Psoas muscle (tissue), 8 donors: ENCODE results near the gene DMXL2. TPM values are rescaled to one million over a fixed set of nuclear protein-coding genes. Genes with fewer than 3 reads are reported as not detected.

Experiments
- ATAC-seq, 4 donors: fragments of 200-7000 bp; cut with Tn5 transposase; one replicate each; pipeline ENCODE4 v1.9.1; 2020; ENCODE audit warnings: moderate library complexity in 3 of 4, mild to moderate bottlenecking in 2 of 4
- DNase-seq, 2 donors: peaks; one replicate each; pipeline ENCODE4 v3.0.0-alpha.2; 2020
- H3K27ac ChIP-seq: fragments of 200-600 bp; one replicate; pipeline ENCODE4 v1.8.0; 2022
- H3K27me3 ChIP-seq, 3 donors: fragments of 200-600 bp in 1 of 3; one replicate each; pipeline versions ENCODE4 v1.6.1 to v1.8.0; 2013 to 2022; ENCODE audit warnings: low read length in 2 of 3, mild to moderate bottlenecking in 2 of 3, moderate library complexity in 1 of 3; ENCODE audit not compliant: insufficient read depth in 3 of 3
- H3K36me3 ChIP-seq, 2 donors: fragments of 200-600 bp in 1 of 2; one replicate each; pipeline versions ENCODE4 v1.6.1 to v1.8.0; 2013 to 2022; ENCODE audit warnings: low read depth in 1 of 2, mild to moderate bottlenecking in 1 of 2, moderate library complexity in 1 of 2; ENCODE audit not compliant: insufficient read depth in 1 of 2
- H3K4me1 ChIP-seq: fragments of 200-600 bp; one replicate; pipeline ENCODE4 v1.8.0; 2022
- H3K4me3 ChIP-seq: fragments of 200-600 bp; one replicate; pipeline ENCODE4 v1.8.0; 2022; ENCODE audit warnings: mild to moderate bottlenecking
- H3K9me3 ChIP-seq: fragments of 200-600 bp; one replicate; pipeline ENCODE4 v1.8.0; 2022
- CTCF ChIP-seq: fragments of 200-600 bp; IDR thresholded peaks from one replicate; pipeline ENCODE4 v1.8.0; 2022; ENCODE audit warnings: antibody characterized with exemption
- WGBS, 3 donors: extraction: QIAGEN DNeasy Blood & Tissue Kit; methylation state at CpG; one replicate each; pipeline versions ENCODE4 v1.1.6 to v1.1.7; 2013; 5-methylcytosine and 5-hydroxymethylcytosine counted together
- intact Hi-C, 2 donors: fragments of 100-400 bp; cut with DNase I; formaldehyde crosslinking; loops; one replicate each; pipeline versions ENCODE4 v1.11.0 to v1.14.2; 2022
- polyA plus RNA-seq, 3 donors: library from polyadenylated mRNA; stranded (reverse); fragments of 200-250 nt; gene quantifications; one replicate each; pipeline ENCODE4 v1.2.3, GENCODE V29; 2013
- total RNA-seq, 4 donors: library from RNA; stranded (reverse); fragmentation: NEBNext Ultra II Directional in 2 of 4; extraction: Animal tissue kit (Norgen Biotek cat#: 25700) in 2 of 4; gene quantifications; one replicate each; pipeline versions ENCODE4 v1.2.1 to v1.2.4, GENCODE V29; 2021 to 2023
- donor health status: healthy with polysubstance abuse.
- donor health status: DM: no; HTN: no; CAD: no; lungs with moderate emphysema.
- donor health status: Bipolar disorder and iron deficiency.
- donor health status: healthy.
- donor health status: DM: yes; HTN: yes; CAD: no.
- donor health status: DM: no; HTN: no; CAD: no.
- donor health status: DM: no; HTN: no; CAD: no.
- donor health status: DM: yes; HTN: yes; CAD: no.

DMXL2 gene
- total and polyA plus RNA-seq, 7 donors, result 1.9 to 8.0 (median 3.1) TPM

DNA sequence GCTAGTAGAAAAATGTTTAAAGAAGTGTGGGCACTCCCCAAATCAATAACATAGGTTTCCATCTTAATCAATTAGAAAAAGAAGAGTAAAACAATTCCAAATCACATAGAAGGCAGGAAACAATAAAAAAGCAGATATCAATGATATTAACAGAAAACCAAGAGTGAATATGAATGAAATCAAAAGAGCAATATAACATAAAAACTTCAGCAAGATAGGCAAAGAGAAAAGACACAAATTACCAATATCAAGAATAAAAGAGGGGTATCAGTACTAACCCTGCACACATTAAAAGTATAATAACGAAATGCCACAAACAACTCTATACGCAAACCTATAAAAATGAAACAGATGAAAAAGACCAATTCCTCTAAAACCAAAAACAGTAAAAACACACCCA lies 19.6 kb downstream of the DMXL2 start:
- WGBS, 3 donors, result 95 to 100% (median 97%) methylated on average over 2 of the region's 2 CpGs
- no peak for TF ChIP-seq CTCF
- DNase-seq, result no peak
- H3K36me3 ChIP-seq, result no peaks in the 10 kb centered on the region
- H3K4me3 ChIP-seq, result no peak overlapping the region
- H3K27me3 ChIP-seq, result no peaks in the 10 kb centered on the region
- no peak for ATAC-seq
- intact Hi-C loops, result no loop called here
- H3K9me3 ChIP-seq, result no peaks in the 10 kb centered on the region
- no peaks in the 10 kb centered on the region for H3K4me1 ChIP-seq
- no peak overlapping the region for H3K27ac ChIP-seq

DNA sequence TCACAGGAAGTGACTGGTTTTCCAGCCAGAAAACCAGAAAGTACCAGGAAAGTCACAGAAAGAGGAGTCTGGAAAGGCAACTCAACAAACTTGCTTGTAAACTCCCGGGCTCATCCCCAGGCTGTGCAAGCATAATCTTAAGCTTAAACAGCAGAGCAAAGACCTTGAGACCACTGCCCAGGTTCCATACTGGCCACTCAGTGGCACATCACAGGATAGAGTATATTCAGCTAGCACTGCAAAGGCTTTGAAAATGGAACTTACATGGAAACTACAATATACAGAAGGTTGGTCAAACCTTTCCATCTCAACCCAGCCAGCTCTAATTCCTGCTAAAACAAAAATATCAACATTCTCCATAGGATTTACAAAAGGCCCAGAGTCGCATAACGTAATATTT lies 20.1 kb downstream of the DMXL2 start:
- ATAC-seq (no peak), DNase-seq (no peak)
- no peaks in the 10 kb centered on the region for H3K27me3 ChIP-seq
- no peaks in the 10 kb centered on the region for H3K9me3 ChIP-seq
- H3K4me1 ChIP-seq, result no peaks in the 10 kb centered on the region
- TF ChIP-seq CTCF, result no peak
- H3K36me3 ChIP-seq, result no peaks in the 10 kb centered on the region
- WGBS, 3 donors, result 65 to 96% (median 78%) methylated on average over 3 of the region's 3 CpGs
- H3K27ac ChIP-seq, result no peak overlapping the region
- H3K4me3 ChIP-seq, result no peak overlapping the region
- intact Hi-C loops, result no loop called here

DNA sequence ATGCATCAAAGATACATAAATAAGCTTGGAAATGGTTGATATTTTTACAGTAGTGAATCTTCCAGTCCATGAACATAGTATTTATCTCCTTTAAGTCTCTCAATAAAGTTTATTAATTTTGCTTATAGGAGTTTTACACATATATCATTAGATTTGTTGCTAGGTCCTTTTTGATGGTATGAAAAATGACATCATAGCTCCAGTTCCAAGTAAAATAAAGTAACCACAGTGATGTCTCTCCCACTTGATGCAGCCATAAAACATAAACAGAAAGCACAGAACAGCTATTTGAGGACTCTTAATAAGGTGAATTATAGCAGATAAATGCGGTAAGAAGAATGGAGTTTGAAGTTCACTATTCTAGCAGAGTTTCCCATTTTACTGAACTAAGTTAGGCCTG lies 20.8 kb downstream of the DMXL2 start:
- Histone ChIP-seq H3K27ac (no peak overlapping the region), H3K27me3 (no peaks in the 10 kb centered on the region), H3K4me3 (no peak overlapping the region), H3K36me3 (no peaks in the 10 kb centered on the region), H3K4me1 (no peaks in the 10 kb centered on the region), H3K9me3 (no peaks in the 10 kb centered on the region)
- DNase-seq (no peak), ATAC-seq (no peak)
- intact Hi-C loops, result no loop called here
- TF ChIP-seq CTCF, result no peak
- 93 to 100% (median 100%) methylated on average over 1 of the region's 1 CpG for WGBS, 3 donors

- Histone ChIP-seq H3K4me3 (no peak overlapping the region), H3K4me1 (no peaks in the 10 kb centered on the region), H3K27me3 (no peaks in the 10 kb centered on the region), H3K27ac (no peak overlapping the region), H3K36me3 (no peaks in the 10 kb centered on the region), H3K9me3 (no peaks in the 10 kb centered on the region)
- intact Hi-C loops, result no loop called here
- no peak for TF ChIP-seq CTCF
- DNase-seq (no peak), ATAC-seq (no peak)
- 92 to 100% (median 96%) methylated on average over 1 of the region's 1 CpG for WGBS, 3 donors
These were observed 22.5 kb downstream of the DMXL2 start for GRCh38 chr15:51600114-51600513.

GRCh38 chr15:51589881-51590568 lies 32.5 kb downstream of the DMXL2 start:
- Histone ChIP-seq H3K4me1 (no peaks in the 10 kb centered on the region), H3K4me3 (no peak overlapping the region), H3K27ac (no peak overlapping the region), H3K9me3 (no peaks in the 10 kb centered on the region), H3K36me3 (no peaks in the 10 kb centered on the region), H3K27me3 (no peaks in the 10 kb centered on the region)
- DNase-seq (no peak), ATAC-seq (no peak)
- no peak for TF ChIP-seq CTCF
- intact Hi-C loops, result no loop called here
- WGBS, 3 donors, result 78 to 84% (median 82%) methylated on average over 2 of the region's 2 CpGs
